ENCODE measurements around the gene FMNL2.

The FMNL2 gene

DNA sequence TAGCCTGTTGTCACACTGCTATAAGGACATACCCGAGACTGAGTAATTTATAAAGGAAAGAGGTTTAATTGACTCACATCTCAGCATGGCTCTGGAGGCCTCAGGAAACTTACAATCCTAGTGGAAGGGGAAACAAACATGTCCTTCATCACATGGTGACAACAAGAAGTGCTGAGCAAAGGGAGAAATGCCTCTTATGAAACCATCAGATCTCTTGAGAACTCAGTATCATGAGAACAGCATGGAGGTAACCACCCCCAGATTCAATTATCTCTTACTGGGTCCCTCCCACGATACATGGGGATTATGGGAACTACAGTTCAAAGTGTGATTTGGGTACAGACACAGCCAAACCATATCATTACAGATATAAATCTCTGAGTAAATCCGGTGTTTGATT, 233.6 kb downstream of the FMNL2 start:
- WGBS: 100% methylated on average over 2 of the region's 3 CpGs
- DNase-seq: no peak

DNA sequence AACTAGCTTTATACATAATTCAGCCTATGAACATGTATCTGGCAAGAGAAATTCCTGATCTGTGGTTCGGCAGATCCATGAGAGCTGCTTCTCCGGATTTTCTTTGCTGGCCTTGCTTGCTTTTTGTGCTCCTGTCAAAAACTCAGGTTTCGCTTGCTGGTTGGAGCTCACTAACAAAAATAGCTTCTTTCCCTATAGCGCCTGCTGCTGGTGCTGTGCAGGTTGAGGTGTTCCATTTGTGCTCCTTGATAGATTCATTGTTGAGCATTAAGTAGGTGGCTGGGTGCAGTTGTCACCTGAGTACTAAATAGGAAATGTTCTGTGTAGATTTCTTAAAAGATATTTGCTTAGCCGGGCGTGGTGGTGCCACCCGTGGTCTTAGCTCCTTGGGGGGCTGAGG, 234.2 kb downstream of the FMNL2 start:
- H3K36me3 ChIP-seq (ENCODE audit: control insufficient read depth in 1 of 2, insufficient read depth in 2 of 2, low read depth in 1 of 2, low read length in 2 of 2): peaks cover 0 to 39% of the 10 kb centered on the region in 2 experiments
- no peaks in the 10 kb centered on the region for H3K9me3 ChIP-seq (ENCODE audit: control insufficient read depth, low read length)
- H3K27ac ChIP-seq (ENCODE audit: low read length, poor library complexity, severe bottlenecking): no peak overlapping the region
- H2BK12ac ChIP-seq (ENCODE audit: low read length in 2 of 2): no peak overlapping the region
- H3K9ac ChIP-seq (ENCODE audit: low read length): no peak overlapping the region
- peaks cover 26% of the 10 kb centered on the region for H3K79me1 ChIP-seq (replicated peaks; ENCODE audit: low read length, poor library complexity, severe bottlenecking)
- H3K27me3 ChIP-seq (ENCODE audit: control insufficient read depth in 1 of 2, insufficient read depth in 1 of 2, low read length in 2 of 2): no peaks in the 10 kb centered on the region
- peaks cover 3% of the 10 kb centered on the region for H3K4me1 ChIP-seq (ENCODE audit: control insufficient read depth, insufficient read depth, low read depth, low read length)
- H3K4me3 ChIP-seq (ENCODE audit: insufficient read depth in 1 of 2, low read depth in 1 of 2, low read length in 2 of 2): no peak overlapping the region
- H4K8ac ChIP-seq (ENCODE audit: low read length): no peak overlapping the region
- no peak overlapping the region for H3K4me2 ChIP-seq (ENCODE audit: low read length, poor library complexity, severe bottlenecking)
- H3K18ac ChIP-seq (ENCODE audit: low read depth in 1 of 2, low read length in 2 of 2): no peak overlapping the region
- H2BK5ac ChIP-seq (ENCODE audit: low read depth, low read length, poor library complexity, severe bottlenecking): no peak overlapping the region
- H2AFZ ChIP-seq (ENCODE audit: low read depth, low read length): no peak overlapping the region
- H2AK5ac ChIP-seq (ENCODE audit: low read length, severe bottlenecking): no peak overlapping the region
- 98% methylated on average over 7 of the region's 7 CpGs for WGBS
- no peak for DNase-seq
- H2BK120ac ChIP-seq (ENCODE audit: low read depth, low read length): no peak overlapping the region
- no peak overlapping the region for H3K14ac ChIP-seq (ENCODE audit: low read length in 2 of 2)
- no peak overlapping the region for H4K91ac ChIP-seq (ENCODE audit: low read length)
- H2BK15ac ChIP-seq (ENCODE audit: low read depth, poor library complexity, severe bottlenecking): no peak overlapping the region
- no peak overlapping the region for H3K4ac ChIP-seq (ENCODE audit: low read depth in 1 of 2, low read length in 2 of 2)
- H3K23ac ChIP-seq (ENCODE audit: low read length in 2 of 2): no peak overlapping the region

More for the DNA sequence above, 233.6 kb downstream of the FMNL2 start:
- Histone ChIP-seq H2AK5ac (ENCODE audit: low read length, severe bottlenecking) (no peak overlapping the region), H3K9me3 (ENCODE audit: control insufficient read depth, low read length) (no peaks in the 10 kb centered on the region), H4K8ac (ENCODE audit: low read length) (no peak overlapping the region), H3K4me2 (ENCODE audit: low read length, poor library complexity, severe bottlenecking) (no peak overlapping the region), H3K27me3 (ENCODE audit: control insufficient read depth in 1 of 2, insufficient read depth in 1 of 2, low read length in 2 of 2) (no peaks in the 10 kb centered on the region), H3K14ac (ENCODE audit: low read length in 2 of 2) (no peak overlapping the region), H3K4me1 (ENCODE audit: control insufficient read depth, insufficient read depth, low read depth, low read length) (peaks cover 3% of the 10 kb centered on the region), H2AFZ (ENCODE audit: low read depth, low read length) (no peak overlapping the region), H2BK120ac (ENCODE audit: low read depth, low read length) (no peak overlapping the region), H3K9ac (ENCODE audit: low read length) (no peak overlapping the region), H4K91ac (ENCODE audit: low read length) (no peak overlapping the region), H2BK15ac (ENCODE audit: low read depth, poor library complexity, severe bottlenecking) (no peak overlapping the region), H3K4ac (ENCODE audit: low read depth in 1 of 2, low read length in 2 of 2) (no peak overlapping the region), H3K36me3 (ENCODE audit: control insufficient read depth in 1 of 2, insufficient read depth in 2 of 2, low read depth in 1 of 2, low read length in 2 of 2) (peaks cover 0 to 43% of the 10 kb centered on the region in 2 experiments), H2BK12ac (ENCODE audit: low read length in 2 of 2) (no peak overlapping the region), H3K18ac (ENCODE audit: low read depth in 1 of 2, low read length in 2 of 2) (no peak overlapping the region), H3K79me1 (replicated peaks; ENCODE audit: low read length, poor library complexity, severe bottlenecking) (peaks cover 26% of the 10 kb centered on the region), H3K4me3 (ENCODE audit: insufficient read depth in 1 of 2, low read depth in 1 of 2, low read length in 2 of 2) (no peak overlapping the region), H3K27ac (ENCODE audit: low read length, poor library complexity, severe bottlenecking) (no peak overlapping the region), H3K23ac (ENCODE audit: low read length in 2 of 2) (no peak overlapping the region), H2BK5ac (ENCODE audit: low read depth, low read length, poor library complexity, severe bottlenecking) (no peak overlapping the region)

DNA sequence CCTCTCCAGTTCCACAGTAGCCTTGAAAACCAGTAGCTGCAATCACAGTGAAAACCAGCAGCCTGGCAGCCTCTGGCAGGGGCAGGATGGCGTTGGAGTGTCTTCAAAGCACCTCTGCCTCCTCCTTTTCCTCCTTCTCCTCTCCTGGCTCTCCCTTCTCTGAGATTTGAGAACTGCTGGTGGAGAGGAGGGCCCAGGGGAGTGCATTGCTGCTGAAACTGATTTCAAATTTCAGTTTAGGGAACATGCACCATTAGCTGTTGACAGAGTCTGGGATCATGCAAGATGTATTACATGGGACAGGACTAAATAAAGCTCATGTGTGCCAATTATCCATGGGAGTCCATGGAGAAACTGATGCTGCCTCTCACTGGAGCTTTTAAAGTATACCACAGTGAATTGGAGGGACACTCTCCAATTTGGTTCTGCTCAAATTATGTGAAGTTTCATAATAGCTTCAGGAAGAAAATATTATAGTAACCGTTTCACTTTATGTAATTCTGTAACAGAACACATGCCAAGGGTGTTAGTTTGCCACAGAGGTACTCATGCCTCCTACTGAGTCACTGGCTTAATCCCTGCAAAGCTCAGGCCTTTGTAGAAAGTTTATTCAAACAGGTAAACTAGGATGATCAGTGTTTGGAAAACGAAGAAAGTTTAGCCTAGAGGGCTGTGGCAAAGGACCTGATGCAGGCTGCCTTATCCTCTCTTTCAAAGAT, 236.2 kb downstream of the FMNL2 start:
- peak overlapping the region; percentile 1 for H3K9ac ChIP-seq (ENCODE audit: low read length)
- H2AFZ ChIP-seq (ENCODE audit: low read depth, low read length): no peak overlapping the region
- no peak overlapping the region for H2BK15ac ChIP-seq (ENCODE audit: low read depth, poor library complexity, severe bottlenecking)
- no peak overlapping the region for H2BK120ac ChIP-seq (ENCODE audit: low read depth, low read length)
- peaks cover 3% of the 10 kb centered on the region for H3K4me1 ChIP-seq (ENCODE audit: control insufficient read depth, insufficient read depth, low read depth, low read length)
- no peak overlapping the region for H3K4me2 ChIP-seq (ENCODE audit: low read length, poor library complexity, severe bottlenecking)
- peak overlapping the region; percentile 48 for H4K8ac ChIP-seq (ENCODE audit: low read length)
- no peak overlapping the region for H2BK12ac ChIP-seq (ENCODE audit: low read length in 2 of 2)
- peaks cover 0 to 33% of the 10 kb centered on the region in 2 experiments for H3K36me3 ChIP-seq (ENCODE audit: control insufficient read depth in 1 of 2, insufficient read depth in 2 of 2, low read depth in 1 of 2, low read length in 2 of 2)
- no peak overlapping the region for H3K14ac ChIP-seq (ENCODE audit: low read length in 2 of 2)
- no peak overlapping the region for H2BK5ac ChIP-seq (ENCODE audit: low read depth, low read length, poor library complexity, severe bottlenecking)
- H3K23ac ChIP-seq (ENCODE audit: low read length in 2 of 2): no peak overlapping the region
- peak overlapping the region in 1 of 2 experiments; percentile 29 for H3K4ac ChIP-seq (ENCODE audit: low read depth in 1 of 2, low read length in 2 of 2)
- H3K9me3 ChIP-seq (ENCODE audit: control insufficient read depth, low read length): no peaks in the 10 kb centered on the region
- no peaks in the 10 kb centered on the region for H3K27me3 ChIP-seq (ENCODE audit: control insufficient read depth in 1 of 2, insufficient read depth in 1 of 2, low read length in 2 of 2)
- no peak overlapping the region for H2AK5ac ChIP-seq (ENCODE audit: low read length, severe bottlenecking)
- peaks cover 27% of the 10 kb centered on the region for H3K79me1 ChIP-seq (replicated peaks; ENCODE audit: low read length, poor library complexity, severe bottlenecking)
- no peak overlapping the region for H3K4me3 ChIP-seq (ENCODE audit: insufficient read depth in 1 of 2, low read depth in 1 of 2, low read length in 2 of 2)
- peak overlapping the region; percentile 64 for H4K91ac ChIP-seq (ENCODE audit: low read length)
- H3K18ac ChIP-seq (ENCODE audit: low read depth in 1 of 2, low read length in 2 of 2): peak overlapping the region; percentile 11 to 65
- peak overlapping the region; percentile 25 for H3K27ac ChIP-seq (ENCODE audit: low read length, poor library complexity, severe bottlenecking)
- 61% methylated on average over 2 of the region's 3 CpGs for WGBS
- no peak for DNase-seq

DNA sequence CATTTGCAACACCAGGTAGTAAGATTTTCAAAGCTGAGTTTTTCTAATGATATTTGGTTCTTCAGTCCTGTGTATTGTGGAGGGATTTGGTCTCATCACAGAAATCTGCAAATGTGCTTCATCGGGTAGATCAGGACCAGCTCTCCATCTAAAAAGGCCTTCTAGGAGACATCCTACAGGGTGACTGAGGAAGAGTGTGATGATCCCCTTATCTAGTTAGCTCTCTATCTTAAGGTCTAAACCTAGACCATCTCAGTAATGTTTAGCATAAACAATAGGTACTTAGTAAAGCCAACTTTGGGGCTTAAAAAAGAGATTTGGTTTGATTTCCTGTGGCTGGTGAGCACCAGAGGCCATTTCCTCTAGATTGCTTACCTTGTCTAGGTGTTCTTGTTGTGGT, 237.1 kb downstream of the FMNL2 start:
- no peak overlapping the region for H3K4ac ChIP-seq (ENCODE audit: low read depth in 1 of 2, low read length in 2 of 2)
- no peak for DNase-seq
- H3K23ac ChIP-seq (ENCODE audit: low read length in 2 of 2): no peak overlapping the region
- no peaks in the 10 kb centered on the region for H3K27me3 ChIP-seq (ENCODE audit: control insufficient read depth in 1 of 2, insufficient read depth in 1 of 2, low read length in 2 of 2)
- peaks cover 27% of the 10 kb centered on the region for H3K79me1 ChIP-seq (replicated peaks; ENCODE audit: low read length, poor library complexity, severe bottlenecking)
- H2BK12ac ChIP-seq (ENCODE audit: low read length in 2 of 2): no peak overlapping the region
- H2AK5ac ChIP-seq (ENCODE audit: low read length, severe bottlenecking): no peak overlapping the region
- H2BK15ac ChIP-seq (ENCODE audit: low read depth, poor library complexity, severe bottlenecking): no peak overlapping the region
- H2BK120ac ChIP-seq (ENCODE audit: low read depth, low read length): no peak overlapping the region
- H3K18ac ChIP-seq (ENCODE audit: low read depth in 1 of 2, low read length in 2 of 2): no peak overlapping the region
- peaks cover 0 to 34% of the 10 kb centered on the region in 2 experiments for H3K36me3 ChIP-seq (ENCODE audit: control insufficient read depth in 1 of 2, insufficient read depth in 2 of 2, low read depth in 1 of 2, low read length in 2 of 2)
- H3K9ac ChIP-seq (ENCODE audit: low read length): no peak overlapping the region
- no peak overlapping the region for H4K91ac ChIP-seq (ENCODE audit: low read length)
- H3K27ac ChIP-seq (ENCODE audit: low read length, poor library complexity, severe bottlenecking): no peak overlapping the region
- H2BK5ac ChIP-seq (ENCODE audit: low read depth, low read length, poor library complexity, severe bottlenecking): no peak overlapping the region
- no peaks in the 10 kb centered on the region for H3K9me3 ChIP-seq (ENCODE audit: control insufficient read depth, low read length)
- no peak overlapping the region for H3K14ac ChIP-seq (ENCODE audit: low read length in 2 of 2)
- no peak overlapping the region for H2AFZ ChIP-seq (ENCODE audit: low read depth, low read length)
- no peak overlapping the region for H3K4me3 ChIP-seq (ENCODE audit: insufficient read depth in 1 of 2, low read depth in 1 of 2, low read length in 2 of 2)
- peaks cover 3% of the 10 kb centered on the region for H3K4me1 ChIP-seq (ENCODE audit: control insufficient read depth, insufficient read depth, low read depth, low read length)
- no CpG with 5 or more reads among the region's 1 CpG for WGBS
- H3K4me2 ChIP-seq (ENCODE audit: low read length, poor library complexity, severe bottlenecking): no peak overlapping the region
- no peak overlapping the region for H4K8ac ChIP-seq (ENCODE audit: low read length)

Data from mesenchymal stem cell (in vitro differentiated cells and primary cell).